G401 (cell line): Measurements from ENCODE around the gene ASB18. TPM values are rescaled to one million over a fixed set of nuclear protein-coding genes. Genes with fewer than 3 reads are reported as not detected.
A peak's percentile ranks its signal among the peaks of the same experiment; 100 is the strongest.

ENCODE experiments used
- DNase-seq: peaks from one replicate; pipeline ENCODE4 v3.0.0-alpha.2; 2015; ENCODE audit warnings: low spot score
- in situ Hi-C: cut with HindIII; loops from 2 replicates; pipeline ENCODE4 v1.10.0; 2016; ENCODE audit warnings: low sequenced_read_pairs, mixed read lengths
- total RNA-seq: library from RNA; depleted of rRNA; stranded (reverse); fragments of >200 nt; shearing (Covaris generic); gene quantifications from 2 replicates; pipeline ENCODE4 v1.2.3, GENCODE V29; 2014

The ASB18 gene
- total RNA-seq, 1 experiment from 2014 or later, result not detected

- DNase-seq, result no peak
- in situ Hi-C loops, result no loop called here
These were observed 49.7 kb downstream of the ASB18 start for GRCh38 chr2:236214376-236214995.

- in situ Hi-C loops, result no loop called here
- DNase-seq, result no peak
These were observed 52.9 kb downstream of the ASB18 start for GRCh38 chr2:236211296-236211695.

GRCh38 chr2:236210536-236210935 lies 53.7 kb downstream of the ASB18 start:
- in situ Hi-C loops, result no loop called here
- DNase-seq, result no peak

GRCh38 chr2:236209996-236210395 lies 54.2 kb downstream of the ASB18 start:
- in situ Hi-C loops, result no loop called here
- DNase-seq, result no peak

- in situ Hi-C loops, result no loop called here
- DNase-seq, result no peak
These were observed 54.7 kb downstream of the ASB18 start for GRCh38 chr2:236209535-236209934.

- in situ Hi-C loops, result no loop called here
- DNase-seq, result no peak
These were observed 55.9 kb downstream of the ASB18 start for GRCh38 chr2:236208019-236208926.

GRCh38 chr2:236207472-236207871 lies 56.7 kb downstream of the ASB18 start:
- in situ Hi-C loops, result no loop called here
- DNase-seq, result no peak

GRCh38 chr2:236205867-236206645 lies 58.1 kb downstream of the ASB18 start:
- DNase-seq, result no peak
- in situ Hi-C loops, result no loop called here

- in situ Hi-C loops, result no loop called here
- DNase-seq, result no peak
These were observed 59.3 kb downstream of the ASB18 start for GRCh38 chr2:236204953-236205352.

- in situ Hi-C loops, result no loop called here
- no peak for DNase-seq
These were observed 63.8 kb downstream of the ASB18 start for GRCh38 chr2:236200378-236200777.

GRCh38 chr2:236196366-236196765 lies 67.8 kb downstream of the ASB18 start:
- DNase-seq, result no peak

GRCh38 chr2:236195726-236196125 lies 68.5 kb downstream of the ASB18 start:
- no peak for DNase-seq
- in situ Hi-C loops, result no loop called here

More at GRCh38 chr2:236196366-236196765, 67.8 kb downstream of the ASB18 start:
- in situ Hi-C loops, result no loop called here

GRCh38 chr2:236194786-236195185 lies 69.4 kb downstream of the ASB18 start:
- in situ Hi-C loops, result no loop called here

GRCh38 chr2:236193026-236193425 lies 71.2 kb downstream of the ASB18 start:
- in situ Hi-C loops, result no loop called here
- DNase-seq, result no peak

More at GRCh38 chr2:236194786-236195185, 69.4 kb downstream of the ASB18 start:
- DNase-seq, result no peak

- DNase-seq, result no peak
- in situ Hi-C loops, result no loop called here
These were observed 73.5 kb downstream of the ASB18 start for GRCh38 chr2:236190674-236191073.

- DNase-seq, result no peak
- in situ Hi-C loops, result no loop called here
These were observed 79.5 kb downstream of the ASB18 start for GRCh38 chr2:236184701-236185100.

- in situ Hi-C loops, result no loop called here
- peak; percentile 81 for DNase-seq
These were observed 83.3 kb downstream of the ASB18 start for GRCh38 chr2:236180831-236181453.

- peak; percentile 22 for DNase-seq
- in situ Hi-C loops, result no loop called here
These were observed 84.0 kb downstream of the ASB18 start for GRCh38 chr2:236180076-236180816.
